CD4-positive, alpha-beta T cell treated with Interleukin-21 for 1 hour (primary cell): Measurements from ENCODE around the gene ACER3.
"Not testable (repeated sequence)": the region's sequence is repeated elsewhere in the genome, so short reads cannot be mapped to it uniquely, and the experiment has no call there.

ENCODE experiments used
- DNase-seq: peaks from one replicate; pipeline ENCODE4 v3.0.0-alpha.2; 2020

ACER3 gene

DNA sequence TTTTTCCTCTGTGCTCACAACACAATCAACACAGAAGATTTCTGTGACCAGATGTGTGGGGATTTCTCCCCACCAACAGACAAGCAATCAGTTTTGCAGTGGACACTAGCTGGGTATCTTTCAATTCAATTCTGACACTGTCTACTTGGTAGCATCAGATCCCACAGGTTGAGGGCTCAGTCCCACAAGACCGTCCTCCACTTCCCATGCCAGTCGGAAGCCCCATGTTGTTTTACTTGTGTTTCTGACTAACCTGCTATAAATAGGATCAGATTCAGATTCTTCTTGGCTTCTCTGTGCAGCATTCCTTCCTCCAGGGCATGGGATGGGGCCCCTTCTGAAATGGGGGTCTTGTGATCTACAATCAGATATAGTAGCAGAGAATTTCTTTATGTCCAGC lies 19.6 kb downstream of the ACER3 start:
- no peak for DNase-seq

GRCh38 chr11:76880956-76881355 lies 20.2 kb downstream of the ACER3 start:
- DNase-seq = no peak

DNA sequence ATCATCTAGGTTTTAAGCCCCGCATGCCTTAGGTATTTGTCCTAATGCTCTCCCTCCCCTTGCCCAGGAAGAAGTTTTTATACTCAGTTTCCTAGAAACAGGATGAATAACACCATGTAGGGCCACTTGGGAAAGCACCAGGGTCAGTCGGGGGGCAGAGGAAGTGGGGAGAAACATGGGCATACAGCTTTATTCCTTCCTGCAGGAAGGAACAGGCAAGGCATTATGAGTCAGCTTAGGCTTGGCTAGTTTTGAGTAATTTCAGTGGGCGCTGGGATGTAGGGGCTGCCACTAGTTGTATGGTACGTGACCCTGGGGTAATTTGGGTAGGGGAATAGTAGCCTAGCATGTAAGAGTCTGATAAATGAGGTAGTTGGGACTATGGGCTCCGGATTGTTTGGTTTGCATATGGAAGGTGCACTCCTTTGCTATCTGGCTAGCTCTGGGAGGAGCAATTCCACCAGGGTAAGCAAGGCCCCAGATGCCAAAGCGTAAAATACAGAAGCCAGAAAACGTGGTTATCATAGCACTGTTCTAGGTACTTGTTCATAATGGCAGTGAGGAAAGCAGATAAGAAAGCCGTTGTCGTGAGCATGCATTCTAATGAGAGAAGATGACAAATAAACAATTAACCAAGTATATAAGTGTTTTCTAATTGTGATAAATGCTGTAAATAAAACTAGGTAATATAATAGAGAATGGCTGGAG lies 24.8 kb downstream of the ACER3 start:
- no peak for DNase-seq

DNA sequence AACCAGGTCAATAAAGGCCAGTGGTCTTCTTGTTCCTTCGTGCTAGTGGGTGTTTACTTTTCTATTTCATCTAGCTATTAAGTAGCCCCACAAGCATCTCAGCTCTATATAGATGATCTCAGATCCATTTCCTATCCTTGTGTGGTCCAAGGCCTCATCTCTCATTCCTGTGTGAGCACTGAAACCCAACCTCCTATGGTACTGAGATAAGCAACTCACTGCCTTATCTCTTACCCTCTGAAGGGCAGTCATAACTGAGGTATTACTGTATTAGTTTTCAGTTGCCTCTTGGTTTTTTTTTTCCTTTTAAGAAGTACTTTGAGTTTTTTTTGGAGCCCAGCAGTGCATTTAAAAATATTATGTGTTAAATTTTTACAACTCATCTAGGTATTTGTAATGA lies 28.3 kb downstream of the ACER3 start:
- DNase-seq = no peak

GRCh38 chr11:76889411-76889975 lies 28.8 kb downstream of the ACER3 start:
- no peak for DNase-seq

DNA sequence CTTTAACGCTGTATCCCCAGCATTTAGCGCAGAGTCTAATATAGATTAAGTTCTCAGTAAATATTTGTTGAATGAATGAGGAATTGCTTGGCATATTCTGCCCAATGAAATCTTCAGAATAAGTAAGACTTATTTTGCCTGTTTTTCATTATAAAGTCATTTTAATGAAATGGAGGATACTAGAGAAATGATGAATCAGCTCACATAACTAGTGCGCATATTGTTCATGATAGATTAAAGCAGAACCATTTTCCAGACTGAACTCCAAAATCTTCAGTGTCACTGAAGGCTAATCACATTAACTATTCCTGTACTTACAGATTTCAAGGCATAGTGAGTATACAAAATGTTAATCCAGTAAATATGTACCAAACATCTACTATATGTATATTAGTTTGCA lies 29.6 kb downstream of the ACER3 start:
- no peak for DNase-seq

DNA sequence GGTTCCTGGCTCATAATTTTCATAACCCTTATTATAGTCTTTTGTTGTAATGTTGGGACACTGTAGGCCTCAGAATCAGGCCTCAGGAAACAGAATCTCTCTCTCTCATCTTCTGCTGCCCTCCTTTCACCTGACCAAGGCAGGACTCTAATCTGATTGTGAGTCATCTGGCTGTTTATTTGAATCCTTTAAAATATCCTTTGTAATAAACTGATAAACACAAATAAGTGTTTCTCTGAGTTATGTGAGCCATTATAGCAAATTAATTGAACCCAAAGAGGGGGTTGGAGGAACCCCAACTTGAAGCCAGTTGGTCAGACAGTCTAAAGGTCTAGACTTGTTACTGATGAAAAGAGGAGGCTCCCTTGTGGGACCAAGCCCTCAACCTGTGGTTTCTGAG lies 30.6 kb downstream of the ACER3 start:
- no peak for DNase-seq

DNA sequence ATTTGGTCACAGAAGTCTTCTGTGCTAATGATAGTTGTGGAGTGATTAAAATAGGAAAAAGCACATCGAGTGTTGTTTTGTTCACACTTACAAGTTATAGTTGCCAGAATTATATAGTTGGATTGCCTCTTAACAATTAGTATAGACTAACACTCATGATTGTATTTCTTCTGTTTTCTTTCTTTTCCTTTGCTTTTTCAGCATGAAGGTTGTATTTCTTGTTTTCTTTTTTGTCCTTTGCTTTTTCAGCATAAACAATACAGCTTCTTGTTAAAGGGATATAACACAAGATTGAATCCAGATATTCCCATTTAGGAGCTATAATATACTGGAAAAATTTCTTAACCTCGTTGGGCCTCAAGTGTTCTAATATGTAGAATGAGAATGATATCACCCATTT lies 31.1 kb downstream of the ACER3 start:
- DNase-seq = no peak

DNA sequence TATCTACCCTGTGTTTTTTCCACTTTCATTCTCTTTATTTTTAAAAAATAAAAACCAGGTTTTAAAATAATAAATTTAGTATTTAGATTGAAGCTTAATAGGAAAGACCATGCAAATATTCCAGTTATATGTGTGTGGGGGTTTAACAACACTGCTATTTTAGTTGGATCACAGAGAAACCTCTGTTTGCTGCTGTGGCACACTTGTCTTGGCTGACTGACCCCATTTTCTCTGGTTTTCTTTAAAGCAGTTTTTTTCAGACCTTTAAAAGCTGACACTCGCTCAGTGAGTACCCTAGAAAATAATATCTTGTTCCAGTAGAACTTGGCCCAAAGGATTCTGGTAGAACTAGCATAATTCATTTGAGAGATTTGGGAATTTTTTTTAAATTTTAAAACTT lies 31.6 kb downstream of the ACER3 start:
- no peak for DNase-seq

- DNase-seq = no peak
Measured at GRCh38 chr11:76897233-76897632, 36.5 kb downstream of the ACER3 start.

- DNase-seq = no peak
Measured at GRCh38 chr11:76901144-76901543, 40.4 kb downstream of the ACER3 start.

DNA sequence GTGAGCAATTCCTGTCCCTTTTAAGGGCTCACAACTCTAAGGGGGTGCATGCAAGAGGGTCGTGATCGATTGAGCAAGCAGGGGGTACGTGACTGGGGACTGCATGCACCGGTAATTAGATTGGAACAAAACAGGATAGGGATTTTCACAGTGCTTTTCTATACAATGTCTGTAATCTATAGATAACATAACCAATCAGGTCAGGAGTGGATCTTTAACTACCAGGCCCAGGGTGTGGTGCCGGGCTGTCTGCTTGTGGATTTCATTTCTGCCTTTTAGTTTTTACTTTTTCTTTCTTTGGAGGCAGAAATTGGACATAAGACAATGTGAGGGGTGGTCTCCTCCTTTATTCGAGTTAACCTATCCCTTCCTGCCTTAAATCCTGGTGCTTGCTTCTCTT lies 40.9 kb downstream of the ACER3 start:
- not testable (repeated sequence) for DNase-seq

DNA sequence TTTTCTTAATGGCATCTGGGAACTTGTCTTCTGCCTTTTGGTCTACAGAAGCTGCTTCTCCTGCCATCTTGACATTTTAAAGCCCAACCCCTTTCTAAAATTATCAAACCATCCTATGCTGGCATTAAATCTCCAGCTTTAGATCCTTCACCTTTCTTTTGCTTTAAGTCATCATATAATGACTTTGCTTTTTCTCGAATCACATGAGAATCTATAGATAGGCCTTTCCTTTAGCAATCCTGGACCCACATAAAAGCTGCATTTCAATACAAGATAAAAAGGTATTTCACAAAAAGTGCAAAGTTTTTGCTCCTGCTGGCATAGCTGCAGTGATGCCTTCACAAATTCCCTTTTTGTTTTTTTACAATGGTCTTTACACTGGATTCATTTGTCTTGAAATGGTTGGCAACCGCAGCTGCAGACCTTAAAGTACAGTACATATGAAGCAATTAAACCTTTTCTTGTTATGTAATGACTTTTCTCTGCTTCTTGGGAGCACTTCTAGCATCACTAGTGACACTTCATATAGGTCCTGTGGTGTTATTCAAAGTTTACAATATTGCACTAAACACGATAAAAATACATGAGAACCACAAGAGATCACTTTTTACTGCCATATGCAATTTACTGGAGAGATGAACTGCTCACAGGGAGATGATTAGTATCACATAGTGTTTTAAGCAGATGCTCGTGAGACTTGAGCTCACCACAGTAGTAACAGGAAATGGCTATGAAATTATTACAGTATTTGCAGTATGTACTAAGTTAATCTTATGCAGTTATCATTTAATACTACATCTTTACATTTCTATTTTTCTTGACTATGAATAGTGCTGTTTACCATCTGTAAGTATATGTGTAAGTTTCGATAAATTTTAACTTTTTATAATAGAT lies 41.6 kb downstream of the ACER3 start:
- DNase-seq = no peak

DNA sequence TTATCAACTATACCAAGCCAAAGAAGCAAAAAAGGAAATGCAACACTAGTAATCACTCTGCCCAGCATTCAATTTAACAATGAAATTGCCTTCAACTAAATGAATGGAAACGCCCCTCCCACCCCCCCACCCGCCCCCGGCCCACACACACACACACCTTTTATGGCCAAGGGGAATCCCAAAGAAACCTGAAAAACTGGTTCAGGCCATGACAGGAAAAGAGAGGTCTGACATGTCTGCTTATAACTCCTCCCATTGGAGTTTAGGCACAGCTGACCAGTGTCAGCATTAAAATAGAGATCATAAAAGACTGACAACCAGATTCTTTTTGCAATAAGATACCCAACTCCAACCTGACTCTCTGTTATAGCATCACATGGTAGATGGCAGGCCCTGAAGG lies 42.6 kb downstream of the ACER3 start:
- DNase-seq = no peak

DNA sequence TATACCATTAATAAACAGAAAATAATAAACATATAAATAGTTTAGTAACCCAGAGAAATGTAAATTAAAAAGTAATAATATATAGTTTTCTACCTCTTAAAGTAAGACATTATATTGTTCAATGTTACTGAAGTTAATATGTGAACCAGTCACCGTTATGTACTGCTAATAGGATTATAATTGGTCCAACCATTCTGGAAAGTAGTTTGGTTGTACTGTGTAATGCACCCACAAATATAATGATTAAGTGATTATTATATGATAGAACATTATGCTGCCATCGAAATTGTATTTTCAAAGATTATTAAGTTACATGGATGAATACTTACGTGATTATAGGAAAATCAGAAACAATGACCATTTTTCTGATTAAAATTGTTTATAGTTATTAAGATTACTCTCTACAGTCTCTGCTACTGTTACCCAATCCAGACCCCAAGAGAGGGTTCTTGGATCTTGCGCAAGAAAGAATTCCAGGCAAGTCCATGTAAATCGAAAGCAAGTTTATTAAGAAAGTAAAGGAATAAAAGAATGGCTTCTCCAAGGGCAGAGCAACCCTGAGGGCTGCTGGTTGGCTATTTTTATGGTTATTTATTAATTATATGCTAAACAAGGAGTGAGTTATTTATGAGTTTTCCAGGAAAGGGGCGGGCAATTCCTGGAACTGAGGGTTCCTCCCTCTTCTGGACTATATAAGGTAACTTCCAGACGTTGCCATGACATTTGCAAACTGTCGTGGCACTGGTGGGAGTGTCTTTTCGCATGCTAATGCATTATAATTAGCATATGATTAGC lies 50.1 kb downstream of the ACER3 start:
- no peak for DNase-seq

DNA sequence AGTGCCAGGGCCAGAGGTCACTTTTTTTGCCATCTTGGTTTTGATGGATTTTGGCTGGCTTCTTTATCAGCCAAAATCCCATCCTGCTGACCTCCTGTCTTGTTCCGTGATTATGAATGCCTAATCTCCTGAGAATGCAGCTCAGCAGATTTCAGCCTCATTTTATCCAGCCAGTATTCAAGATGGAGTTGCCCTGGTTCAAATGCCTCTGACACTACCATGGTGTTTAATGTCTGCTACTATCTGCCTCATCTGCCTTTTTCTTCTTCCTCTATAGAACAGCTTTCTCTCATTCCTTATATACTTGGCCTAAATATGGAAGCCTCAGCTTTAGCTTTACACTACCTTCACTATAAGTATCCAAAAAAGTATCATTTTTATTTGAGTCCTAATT lies 50.7 kb downstream of the ACER3 start:
- DNase-seq = no peak

DNA sequence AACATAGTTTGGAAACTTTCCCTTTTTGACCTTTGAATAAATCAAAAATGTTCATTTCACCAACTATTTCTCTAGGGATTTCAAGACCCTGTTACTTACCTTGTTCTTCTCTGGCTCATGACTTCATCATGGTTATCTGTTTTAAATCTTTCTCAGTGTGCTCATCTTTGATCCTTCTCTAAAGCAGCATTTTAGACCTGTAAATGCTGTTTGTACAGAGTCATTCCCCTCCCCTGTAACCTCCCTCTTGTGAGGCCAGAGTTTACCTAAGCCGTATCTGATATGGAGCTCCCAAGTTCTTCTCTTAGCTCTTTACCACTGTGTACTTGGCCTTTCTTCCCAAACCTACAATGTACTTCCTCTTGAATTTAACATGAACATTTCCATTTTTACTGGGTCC lies 56.0 kb downstream of the ACER3 start:
- DNase-seq = no peak

- DNase-seq = peak; percentile 40
Measured at GRCh38 chr11:76918941-76919386, 58.2 kb downstream of the ACER3 start.

GRCh38 chr11:76919467-76919866 lies 58.7 kb downstream of the ACER3 start:
- DNase-seq = no peak

DNA sequence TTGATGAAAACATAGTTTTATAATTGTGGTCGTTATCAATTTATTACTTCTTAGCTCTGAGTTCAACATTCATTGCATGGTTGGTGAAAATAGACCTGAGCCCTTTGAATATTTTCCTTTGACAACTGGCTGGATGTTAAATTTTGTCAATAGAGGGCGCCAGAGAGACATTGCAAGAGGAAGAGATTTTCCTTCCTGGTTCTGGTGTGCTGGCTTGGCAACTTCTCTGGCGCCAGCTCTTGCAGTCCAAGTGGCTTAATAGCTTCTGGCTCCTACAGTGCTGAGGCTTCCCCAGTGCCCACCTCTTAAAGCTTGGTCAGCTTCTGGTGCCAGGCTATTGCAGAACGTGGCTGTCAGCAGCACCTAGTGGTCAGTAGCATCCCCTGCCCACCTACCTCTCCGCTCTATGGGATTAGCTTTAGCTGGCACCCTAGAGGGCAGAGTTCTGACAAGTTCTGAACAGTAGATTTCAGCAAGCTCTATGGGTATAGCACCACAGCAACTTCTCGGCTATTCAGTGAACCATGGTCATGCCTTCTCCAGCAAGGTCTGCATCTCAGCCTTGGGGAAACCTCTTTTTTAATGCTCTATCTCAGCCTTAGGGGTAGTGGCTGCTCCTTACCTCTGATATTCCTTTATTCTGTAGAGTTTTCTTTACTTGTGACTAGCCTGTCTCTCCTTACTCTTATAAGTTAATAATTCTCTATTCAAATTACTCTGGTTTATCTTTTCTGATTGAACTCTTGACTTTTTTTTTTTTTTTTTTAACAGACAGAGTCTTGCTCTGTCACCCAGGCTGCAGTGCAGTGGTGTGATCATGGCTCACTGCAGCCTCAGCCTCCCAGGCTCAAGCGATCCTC lies 59.4 kb downstream of the ACER3 start:
- DNase-seq = peak; percentile 78

DNA sequence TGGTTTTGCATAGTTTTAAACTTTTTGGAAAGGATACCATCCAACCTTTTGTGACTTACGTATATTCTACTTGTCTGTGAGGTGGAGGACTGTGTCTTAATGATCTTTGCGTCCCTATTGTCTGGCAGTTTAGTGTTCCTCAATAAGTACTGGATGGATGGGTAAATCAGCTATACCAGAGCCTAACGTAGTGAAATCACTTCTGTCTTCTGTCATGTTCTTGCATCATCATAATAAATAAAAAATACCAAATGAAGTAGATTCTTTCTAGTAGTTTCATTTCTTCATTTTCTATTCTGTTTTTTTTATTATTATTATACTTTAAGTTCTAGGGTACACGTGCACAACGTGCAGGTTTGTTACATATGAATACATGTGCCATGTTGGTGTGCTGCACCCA lies 66.4 kb downstream of the ACER3 start:
- no peak for DNase-seq

GRCh38 chr11:76935042-76935441 lies 74.3 kb downstream of the ACER3 start:
- DNase-seq = no peak
